PC-9 (cell line): ENCODE measurements around the gene VAMP5. TPM values are rescaled to one million over a fixed set of nuclear protein-coding genes. Genes with fewer than 3 reads are reported as not detected.
"Not testable (repeated sequence)": the region's sequence is repeated elsewhere in the genome, so short reads cannot be mapped to it uniquely, and the experiment has no call there.

Source experiments
- BruUV-seq: library from RNA; stranded (reverse); fragments of 400-500 nt; replicated peaks from 2 replicates; lab custom pipeline; 2021; lab: Mats Ljungman, UMichigan
- CTCF ChIA-PET: fragments of 300-600 bp; sonication (Branson Sonifier 250); formaldehyde crosslinking; loops from one replicate; lab custom pipeline; 2022; ENCODE audit warnings: antibody characterized with exemption; lab: Charles Lee
- POLR2A ChIA-PET: fragments of 300-600 bp; sonication (Branson Sonifier 250); formaldehyde crosslinking; loops from one replicate; lab custom pipeline; 2022; ENCODE audit warnings: antibody characterized with exemption; ENCODE audit not compliant: unreplicated experiment; lab: Charles Lee
- DNase-seq, 2 experiments: peaks; one replicate each; pipeline versions ENCODE4 v3.0.0 to v3.0.0-alpha.2; 2015 to 2022; ENCODE audit warnings: mixed read lengths in 1 of 2
- H2AFZ ChIP-seq: fragments of 200-600 bp; sonication (generic); 2 replicates; pipeline ENCODE4 v1.8.1; 2017; ENCODE audit warnings: antibody characterized with exemption
- H3F3A ChIP-seq: fragments of 200-600 bp; sonication (generic); 2 replicates; pipeline ENCODE4 v1.8.1; 2017; ENCODE audit warnings: antibody characterized with exemption, mild to moderate bottlenecking, low read depth; ENCODE audit not compliant: insufficient read depth
- H3K27ac ChIP-seq: fragments of 200-600 bp; sonication (generic); 2 replicates; pipeline ENCODE4 v1.6.1; 2016; ENCODE audit warnings: mixed run types
- H3K27me3 ChIP-seq: fragments of 200-600 bp; sonication (generic); 2 replicates; pipeline ENCODE4 v1.6.1; 2016; ENCODE audit warnings: low read depth, mixed run types; ENCODE audit not compliant: insufficient read depth
- H3K36me3 ChIP-seq: fragments of 200-600 bp; sonication (generic); 2 replicates; pipeline ENCODE4 v1.6.1; 2016; ENCODE audit warnings: low read depth, mixed run types
- H3K4me1 ChIP-seq: fragments of 200-600 bp; sonication (generic); replicated peaks from 2 replicates; pipeline ENCODE4 v1.6.1; 2016; ENCODE audit warnings: mixed run types; ENCODE audit not compliant: insufficient read depth
- H3K4me2 ChIP-seq: fragments of 200-600 bp; sonication (generic); 2 replicates; pipeline ENCODE4 v1.6.1; 2017; ENCODE audit warnings: mixed run types
- H3K4me3 ChIP-seq: fragments of 200-600 bp; sonication (generic); 2 replicates; pipeline ENCODE4 v1.6.1; 2016; ENCODE audit warnings: mixed run types
- H3K79me2 ChIP-seq: fragments of 200-600 bp; sonication (generic); 2 replicates; pipeline ENCODE4 v1.6.1; 2017; ENCODE audit warnings: low read depth, mixed run types
- H3K9me2 ChIP-seq: fragments of 200-600 bp; sonication (generic); 2 replicates; pipeline ENCODE4 v1.8.1; 2017; ENCODE audit warnings: mild to moderate bottlenecking; ENCODE audit not compliant: insufficient read depth
- H3K9me3 ChIP-seq: fragments of 200-600 bp; sonication (generic); 2 replicates; pipeline ENCODE4 v1.8.1; 2016; ENCODE audit warnings: low read depth; ENCODE audit not compliant: insufficient read depth
- H4K20me1 ChIP-seq: fragments of 200-600 bp; sonication (generic); 2 replicates; pipeline ENCODE4 v1.8.1; 2017; ENCODE audit not compliant: insufficient read depth
- EZH2 ChIP-seq: fragments of 200-600 bp; sonication (generic); IDR thresholded peaks from 2 replicates; pipeline ENCODE4 v1.8.0; 2017; ENCODE audit warnings: antibody characterized with exemption, low read depth
- intact Hi-C: fragments of 100-400 bp; cut with micrococcal nuclease; formaldehyde crosslinking; loops from one replicate; pipeline ENCODE4 v1.10.0; 2022; ENCODE audit not compliant: unreplicated experiment
- total RNA-seq: library from RNA; stranded (reverse); gene quantifications from 2 replicates; pipeline ENCODE4 v1.2.3, GENCODE V29; 2021
- TF ChIP-seq, protein P1 (sequence below): fragments of 200-600 bp; sonication (generic); conservative IDR thresholded peaks from 2 replicates; pipeline ENCODE4 v1.6.1; 2017; ENCODE audit warnings: mixed run types, antibody characterized with exemption, mild to moderate bottlenecking, moderate library complexity

Gene VAMP5
- total RNA-seq, 1 experiment from 2014 or later, result 7.2 TPM

- Histone ChIP-seq H4K20me1 (no peaks in the 10 kb centered on the region), H3K27me3 (no peaks in the 10 kb centered on the region), H3K9me3 (no peaks in the 10 kb centered on the region), H3K4me2 (peak overlapping the region; percentile 82), H3K9me2 (no peaks in the 10 kb centered on the region), H3K27ac (no peak overlapping the region), H3K36me3 (peaks cover 21% of the 10 kb centered on the region), H3K4me3 (peak overlapping the region; percentile 59; the same call in 1 of the 2 replicates), H3K4me1 (peaks cover 39% of the 10 kb centered on the region), H3F3A (peaks cover 39% of the 10 kb centered on the region), H2AFZ (peak overlapping the region; percentile 43; the same call in 1 of the 2 replicates), H3K79me2 (peaks cover 49% of the 10 kb centered on the region)
- intact Hi-C loops, result loop anchor here (1.0 to 5.0 kb wide), 4 partner anchors 9 to 183 kb away; partner anchors contain the start of genes GGCX, SH2D6 and VAMP8
- ChIA-PET CTCF (no interaction called here), POLR2A (interaction anchor here (0.7 kb wide), 1 partner anchor 97 kb away, joined by 3 read pairs; no protein-coding TSS in a partner anchor)
- no peak for DNase-seq
- no TSS peak for BruUV-seq
- TF ChIP-seq, protein P1, sequence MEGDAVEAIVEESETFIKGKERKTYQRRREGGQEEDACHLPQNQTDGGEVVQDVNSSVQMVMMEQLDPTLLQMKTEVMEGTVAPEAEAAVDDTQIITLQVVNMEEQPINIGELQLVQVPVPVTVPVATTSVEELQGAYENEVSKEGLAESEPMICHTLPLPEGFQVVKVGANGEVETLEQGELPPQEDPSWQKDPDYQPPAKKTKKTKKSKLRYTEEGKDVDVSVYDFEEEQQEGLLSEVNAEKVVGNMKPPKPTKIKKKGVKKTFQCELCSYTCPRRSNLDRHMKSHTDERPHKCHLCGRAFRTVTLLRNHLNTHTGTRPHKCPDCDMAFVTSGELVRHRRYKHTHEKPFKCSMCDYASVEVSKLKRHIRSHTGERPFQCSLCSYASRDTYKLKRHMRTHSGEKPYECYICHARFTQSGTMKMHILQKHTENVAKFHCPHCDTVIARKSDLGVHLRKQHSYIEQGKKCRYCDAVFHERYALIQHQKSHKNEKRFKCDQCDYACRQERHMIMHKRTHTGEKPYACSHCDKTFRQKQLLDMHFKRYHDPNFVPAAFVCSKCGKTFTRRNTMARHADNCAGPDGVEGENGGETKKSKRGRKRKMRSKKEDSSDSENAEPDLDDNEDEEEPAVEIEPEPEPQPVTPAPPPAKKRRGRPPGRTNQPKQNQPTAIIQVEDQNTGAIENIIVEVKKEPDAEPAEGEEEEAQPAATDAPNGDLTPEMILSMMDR, result no peak
- no peak for TF ChIP-seq EZH2
Observed at GRCh38 chr2:85601771-85602475, 17.7 kb downstream of the VAMP5 start.

DNA sequence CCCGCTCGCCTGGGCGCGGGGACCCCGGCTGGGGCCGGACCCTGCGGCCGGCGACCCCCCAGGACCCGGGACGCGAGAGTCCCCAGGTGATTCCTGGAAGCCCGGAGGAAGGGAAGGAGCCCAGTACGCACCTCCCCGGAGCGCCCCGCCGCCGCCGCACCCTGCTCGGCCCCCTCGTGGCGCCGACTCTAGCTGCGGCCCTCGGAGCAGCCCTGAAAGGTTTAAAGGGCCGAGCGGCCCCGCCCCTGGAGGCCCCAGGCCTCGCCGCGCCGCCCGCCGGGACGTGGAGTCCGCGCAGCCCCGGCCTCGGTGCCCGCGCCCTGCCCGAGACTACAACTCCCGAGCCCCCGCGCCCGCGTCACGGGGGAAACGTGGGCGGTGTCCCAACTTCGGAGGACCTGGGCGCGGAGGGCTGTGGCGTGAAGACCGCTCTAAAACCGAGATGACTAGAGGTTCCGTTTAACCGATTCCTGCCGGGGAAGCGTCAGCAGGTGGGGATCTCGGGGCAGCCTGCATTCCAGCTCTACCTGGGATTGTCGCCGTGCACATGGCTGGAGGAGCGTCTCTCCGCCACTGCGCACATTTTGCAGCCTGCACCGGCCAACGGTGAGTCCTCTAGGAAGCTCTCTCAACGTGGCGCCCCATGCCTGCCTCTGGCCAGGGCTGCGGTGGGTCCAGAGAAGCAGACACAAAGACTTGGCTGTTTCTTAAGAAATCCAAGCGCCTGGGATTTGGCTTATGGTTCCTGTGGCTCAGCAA lies 18.4 kb downstream of the VAMP5 start, which contains the start of gene TMEM150A:
TSS of gene TMEM150A (minus strand) at position 223 of the 759 bp plus-strand sequence. CDS start 750 bp downstream, outside the sequence.
- BruUV-seq, result no TSS peak
- intact Hi-C loops, result loop anchor here (1.0 to 5.0 kb wide), 4 partner anchors 9 to 184 kb away; partner anchors contain the start of genes GGCX, SH2D6 and VAMP8

DNA sequence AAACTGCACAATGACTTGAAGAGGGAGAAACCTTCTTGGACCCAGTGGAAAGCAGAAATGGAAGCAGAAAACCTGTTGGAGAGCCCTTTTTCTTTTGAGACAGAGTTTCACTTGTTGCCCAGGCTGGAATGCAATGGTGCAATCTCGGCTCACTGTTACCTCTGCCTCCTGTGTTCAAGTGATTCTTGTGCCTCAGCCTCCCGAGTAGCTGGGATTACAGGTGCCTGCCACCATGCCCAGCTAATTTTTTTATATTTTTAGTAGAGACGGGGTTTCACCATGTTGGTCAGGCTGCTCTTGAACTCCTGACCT lies 19.9 kb downstream of the VAMP5 start:
- H3K4me2 ChIP-seq, result peak overlapping the region; percentile 82
- not testable (repeated sequence) for H4K20me1 ChIP-seq, H2AFZ ChIP-seq, BruUV-seq, H3K9me3 ChIP-seq, H3K9me2 ChIP-seq, H3K27me3 ChIP-seq, DNase-seq
- ChIA-PET CTCF (interaction anchor here (0.6 kb wide), 1 partner anchor 15 kb away, joined by 5 read pairs; no protein-coding TSS in a partner anchor), POLR2A (interaction anchor here (0.5 to 0.6 kb wide), 2 partner anchors 42 to 251 kb away, joined by 3 to 12 read pairs; no protein-coding TSS in a partner anchor)
- peak overlapping the region; percentile 59 for H3K4me3 ChIP-seq
- H3K79me2 ChIP-seq, result peaks cover 51% of the 10 kb centered on the region
- peak overlapping the region; percentile 99 for H3K27ac ChIP-seq
- peaks cover 19% of the 10 kb centered on the region for H3K36me3 ChIP-seq
- peaks cover 59% of the 10 kb centered on the region for H3K4me1 ChIP-seq
- intact Hi-C loops, result loop anchor here (5.0 kb wide), 1 partner anchor 42 kb away; the partner anchor contains the start of gene GGCX
- peaks cover 61% of the 10 kb centered on the region for H3F3A ChIP-seq

More for the DNA sequence above, 18.4 kb downstream of the VAMP5 start, which contains the start of gene TMEM150A:
- Histone ChIP-seq H3K4me1 (peaks cover 45% of the 10 kb centered on the region), H3K4me3 (peak within 1 kb of the TSS; percentile 59), H3F3A (peaks cover 47% of the 10 kb centered on the region), H2AFZ (peak within 1 kb of the TSS; percentile 57), H3K27me3 (no peaks in the 10 kb centered on the region), H3K36me3 (peaks cover 19% of the 10 kb centered on the region), H3K79me2 (peaks cover 41% of the 10 kb centered on the region), H3K4me2 (peak within 1 kb of the TSS; percentile 82), H3K9me3 (no peaks in the 10 kb centered on the region), H3K9me2 (no peaks in the 10 kb centered on the region), H3K27ac (peak within 1 kb of the TSS; percentile 99), H4K20me1 (no peaks in the 10 kb centered on the region)
- DNase-seq, result peak; percentile 67 to 90
- TF ChIP-seq, protein P1, result no peak; the same call in 1 of the 2 replicates
- TF ChIP-seq EZH2, result no peak
- POLR2A ChIA-PET, result no interaction called here
- CTCF ChIA-PET, result interaction anchor here (0.6 kb wide), 1 partner anchor 642 kb away, joined by 8 read pairs; no protein-coding TSS in a partner anchor
